Measurements from ENCODE around the gene CMKLR1.

DNA sequence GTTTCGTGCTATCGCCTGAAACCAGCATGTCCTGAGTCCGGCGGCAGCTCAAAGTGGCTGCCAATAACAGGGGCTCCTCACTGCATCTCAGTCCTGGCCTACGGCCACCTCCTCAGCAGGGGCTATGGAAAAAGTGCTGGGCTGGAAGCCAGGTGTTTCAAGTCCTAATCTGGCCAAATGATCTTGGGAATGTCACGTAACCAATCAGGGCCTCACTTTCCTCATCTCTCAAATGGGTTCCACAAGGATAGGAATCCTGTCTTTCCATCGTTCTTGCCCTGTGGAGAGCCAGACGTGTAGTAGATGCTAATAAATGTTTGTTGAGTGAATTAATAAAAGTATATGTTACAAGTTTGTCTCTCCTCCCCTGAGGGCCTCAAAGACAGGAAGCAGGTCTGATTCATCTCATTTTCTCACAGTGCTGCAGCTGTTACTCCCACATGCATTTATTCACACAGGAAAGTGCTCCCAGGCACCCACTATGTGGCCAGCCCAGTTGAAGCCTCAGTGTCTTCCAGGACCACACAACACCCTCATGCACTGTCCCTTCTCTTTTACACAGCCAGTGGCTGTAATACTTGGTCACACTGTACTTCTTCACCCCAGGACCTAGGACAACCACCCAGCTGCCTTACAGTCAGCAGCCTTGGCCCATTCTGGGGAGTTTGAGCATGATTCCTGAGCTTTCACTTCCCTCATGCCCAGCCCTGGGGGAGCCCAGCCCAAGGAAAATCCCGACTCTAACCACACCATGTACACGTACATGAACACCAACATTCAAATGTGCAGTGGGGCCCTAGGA lies 5.0 kb downstream of the CMKLR1 start:
- no peak for TF ChIP-seq BCLAF1 (IDR thresholded peaks at IDR 0.05; ENCODE audit: borderline replicate concordance in 1 of 2, control insufficient read depth in 1 of 2, low read depth in 2 of 2, low read length in 1 of 2)
- no peak for TF ChIP-seq ZKSCAN8 (CRISPR knock-in tag; IDR thresholded peaks at IDR 0.05)
- TF ChIP-seq JUNB (CRISPR knock-in tag; conservative IDR thresholded peaks at IDR 0.05): no peak
- TF ChIP-seq CTCF (IDR thresholded peaks at IDR 0.05 in 2 of 3, conservative IDR thresholded peaks at IDR 0.05 in 1 of 3; ENCODE audit: insufficient read depth in 2 of 3, low read depth in 1 of 3, low read length in 3 of 3): no peak
- TF ChIP-seq MAFK (IDR thresholded peaks at IDR 0.05; ENCODE audit: low read length): no peak
- TF ChIP-seq ZBTB26 (CRISPR knock-in tag; IDR thresholded peaks at IDR 0.05): no peak
- no peak for TF ChIP-seq NCOR1 (IDR thresholded peaks at IDR 0.05)

All from K562 (cell line).